SK-N-SH treated with all-trans-retinoic acid at 6 μM for 48 hours (cell line): ENCODE data around the gene SEMA3G.

ENCODE experiments used
- ATAC-seq: fragments of 200-7000 bp; cut with Tn5 transposase; 3 replicates; pipeline ENCODE4 v1.9.1; 2020; ENCODE audit warnings: mild to moderate bottlenecking, moderate library complexity
- ARNTL ChIP-seq: fragments of 450-650 bp; formaldehyde crosslinking; IDR thresholded peaks from 2 replicates; pipeline ENCODE4 v1.5.0; 2020; ENCODE audit warnings: low read depth, mild to moderate bottlenecking, moderate library complexity, borderline replicate concordance
- CREB5 ChIP-seq: fragments of 250-450 bp; sonication (Bioruptor Pico); IDR thresholded peaks from 2 replicates; pipeline ENCODE4 v1.5.1; 2020; ENCODE audit warnings: low read depth, mild to moderate bottlenecking, moderate library complexity
- CSDC2 ChIP-seq: fragments of 250-450 bp; sonication (Bioruptor Pico); IDR thresholded peaks from 2 replicates; pipeline ENCODE4 v1.5.0; 2020; ENCODE audit warnings: mild to moderate bottlenecking, moderate library complexity
- CSRNP3 ChIP-seq: fragments of 250-450 bp; sonication (Bioruptor Pico); IDR thresholded peaks from 2 replicates; pipeline ENCODE4 v1.5.1; 2021; ENCODE audit warnings: mild to moderate bottlenecking, moderate library complexity
- ESRRG ChIP-seq: fragments of 250-450 bp; sonication (Bioruptor Pico); IDR thresholded peaks from 2 replicates; pipeline ENCODE4 v1.6.1; 2021; ENCODE audit warnings: mild to moderate bottlenecking
- ISL1 ChIP-seq: fragments of 250-450 bp; sonication (Bioruptor Pico); IDR thresholded peaks from 2 replicates; pipeline ENCODE4 v2.1.2; 2022; ENCODE audit warnings: mild to moderate bottlenecking, moderate library complexity
- OSR1 ChIP-seq: fragments of 250-450 bp; sonication (Bioruptor Pico); IDR thresholded peaks from 2 replicates; pipeline ENCODE4 v1.8.0; 2022; ENCODE audit warnings: moderate library complexity, mild to moderate bottlenecking, inconsistent platforms
- PATZ1 ChIP-seq: fragments of 250-450 bp; sonication (Bioruptor Pico); IDR thresholded peaks from 2 replicates; pipeline ENCODE4 v1.8.0; 2020; ENCODE audit warnings: mild to moderate bottlenecking, moderate library complexity, borderline replicate concordance
- POU6F1 ChIP-seq: fragments of 250-450 bp; sonication (Bioruptor Pico); IDR thresholded peaks from 2 replicates; pipeline ENCODE4 v1.8.0; 2021; ENCODE audit warnings: low read depth, mild to moderate bottlenecking, moderate library complexity, borderline replicate concordance
- PPARA ChIP-seq: fragments of 250-450 bp; sonication (Bioruptor Pico); IDR thresholded peaks from 2 replicates; pipeline ENCODE4 v1.5.0; 2020; ENCODE audit warnings: mild to moderate bottlenecking, borderline replicate concordance
- RARB ChIP-seq: fragments of 250-450 bp; sonication (Bioruptor Pico); IDR thresholded peaks from 2 replicates; pipeline ENCODE4 v1.8.0; 2021; ENCODE audit warnings: mild to moderate bottlenecking, moderate library complexity
- SNAI2 ChIP-seq: fragments of 250-450 bp; sonication (Bioruptor Pico); IDR thresholded peaks from 2 replicates; pipeline ENCODE4 v1.5.0; 2020; ENCODE audit warnings: mild to moderate bottlenecking, moderate library complexity
- TCF4 ChIP-seq: fragments of 250-450 bp; sonication (Bioruptor Pico); IDR thresholded peaks from 2 replicates; pipeline ENCODE4 v1.8.0; 2021; ENCODE audit warnings: mild to moderate bottlenecking, moderate library complexity, borderline replicate concordance
- TOX ChIP-seq: fragments of 250-450 bp; sonication (Bioruptor Pico); IDR thresholded peaks from 2 replicates; pipeline ENCODE4 v1.8.0; 2021; ENCODE audit warnings: mild to moderate bottlenecking, moderate library complexity, borderline replicate concordance
- TSHZ2 ChIP-seq: fragments of 250-450 bp; sonication (Bioruptor Pico); IDR thresholded peaks from 2 replicates; pipeline ENCODE4 v1.5.0; 2020; ENCODE audit warnings: mild to moderate bottlenecking, moderate library complexity
- ZFP3 ChIP-seq: fragments of 250-450 bp; sonication (Bioruptor Pico); IDR thresholded peaks from 2 replicates; pipeline ENCODE4 v1.5.0; 2020; ENCODE audit warnings: mild to moderate bottlenecking, moderate library complexity
- ZNF565 ChIP-seq: fragments of 450-650 bp; formaldehyde crosslinking; conservative IDR thresholded peaks from 2 replicates; pipeline ENCODE4 v1.5.0; 2020; ENCODE audit warnings: low read depth, mild to moderate bottlenecking, moderate library complexity
- ZNF70 ChIP-seq: fragments of 450-650 bp; formaldehyde crosslinking; IDR thresholded peaks from 2 replicates; pipeline ENCODE4 v1.5.0; 2020; ENCODE audit warnings: mild to moderate bottlenecking, moderate library complexity
- ZNF8 ChIP-seq: fragments of 450-650 bp; formaldehyde crosslinking; IDR thresholded peaks from 2 replicates; pipeline ENCODE4 v1.5.0; 2020; ENCODE audit warnings: mild to moderate bottlenecking, moderate library complexity

Gene SEMA3G

GRCh38 chr3:52385157-52385556, 59.7 kb downstream of the SEMA3G start (continued):
- TF ChIP-seq TCF4 (CRISPR knock-in tag) (no peak), SNAI2 (CRISPR knock-in tag) (no peak), ZFP3 (no peak), RARB (CRISPR knock-in tag) (no peak), ESRRG (no peak), PPARA (CRISPR knock-in tag) (no peak)

GRCh38 chr3:52384019-52384761, 60.7 kb downstream of the SEMA3G start:
- ATAC-seq: no peak
- no peak for TF ChIP-seq SNAI2 (CRISPR knock-in tag)
- TF ChIP-seq PATZ1 (CRISPR knock-in tag): no peak
- no peak for TF ChIP-seq ESRRG
- no peak for TF ChIP-seq ZNF8 (CRISPR knock-in tag)
- TF ChIP-seq ISL1 (CRISPR knock-in tag): no peak
- no peak for TF ChIP-seq TSHZ2 (CRISPR knock-in tag)
- TF ChIP-seq ZNF565: no peak
- no peak for TF ChIP-seq ARNTL
- no peak for TF ChIP-seq POU6F1
- no peak for TF ChIP-seq OSR1 (CRISPR knock-in tag)
- TF ChIP-seq, all 23 proteins: peak for 0

- ATAC-seq: no peak
Observed at GRCh38 chr3:52383446-52383845, 61.5 kb downstream of the SEMA3G start.

More at GRCh38 chr3:52383446-52383845, 61.5 kb downstream of the SEMA3G start:
- TF ChIP-seq CSDC2 (CRISPR knock-in tag): no peak
- TF ChIP-seq ESRRG: no peak
- TF ChIP-seq PPARA (CRISPR knock-in tag): no peak
- TF ChIP-seq RARB (CRISPR knock-in tag): no peak
- TF ChIP-seq CSRNP3: no peak
- no peak for TF ChIP-seq POU6F1
- TF ChIP-seq ZNF70 (CRISPR knock-in tag): no peak
- no peak for TF ChIP-seq TOX (CRISPR knock-in tag)
- no peak for TF ChIP-seq CREB5 (CRISPR knock-in tag)
- no peak for TF ChIP-seq TSHZ2 (CRISPR knock-in tag)
- TF ChIP-seq ZNF8 (CRISPR knock-in tag): no peak
- TF ChIP-seq ZFP3: no peak
- TF ChIP-seq ARNTL: no peak
- TF ChIP-seq PATZ1 (CRISPR knock-in tag): no peak
